NCI-H2196 treated with DMSO at 0.1 percent for 48 hours (cell line): ENCODE data around the gene UBAC2.

Experiments used
- DNase-seq: peaks from one replicate; lab custom pipeline; 2025; ENCODE audit not compliant: unreplicated experiment; lab: John Stamatoyannopoulos, UW

The UBAC2 gene

DNA sequence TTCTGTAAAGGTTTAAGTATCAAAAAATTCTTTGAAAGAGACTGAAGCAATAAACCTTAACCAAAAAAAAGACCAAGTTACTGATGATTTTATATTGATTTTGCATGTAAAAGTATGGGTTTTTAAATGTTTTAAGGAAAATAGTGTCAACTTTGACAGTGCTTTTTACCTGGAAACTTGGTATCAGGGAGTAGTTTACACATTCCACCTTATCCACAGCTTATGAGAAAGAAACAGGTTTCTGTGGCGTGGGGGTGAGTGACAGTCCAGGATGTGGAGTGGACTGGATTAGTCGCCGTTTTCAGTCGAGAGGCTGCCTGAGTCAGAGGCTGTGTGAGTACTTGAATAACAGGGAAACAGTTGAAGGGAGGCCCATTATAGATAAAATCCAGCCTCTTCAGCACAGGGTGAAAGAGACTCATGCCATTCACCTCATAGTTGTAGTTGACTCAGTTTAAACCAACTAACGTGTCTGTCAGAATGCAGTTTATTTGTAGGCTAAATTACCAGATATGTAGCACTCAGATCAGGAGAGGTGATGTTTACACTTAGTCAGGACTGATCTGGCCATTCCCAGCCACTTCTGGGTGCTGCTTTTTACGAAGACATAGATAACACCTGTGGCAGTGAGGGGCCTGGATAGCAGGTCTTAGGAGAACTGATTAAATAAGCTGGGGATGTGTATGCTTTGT lies 107.1 kb downstream of the UBAC2 start:
- no peak for DNase-seq

DNA sequence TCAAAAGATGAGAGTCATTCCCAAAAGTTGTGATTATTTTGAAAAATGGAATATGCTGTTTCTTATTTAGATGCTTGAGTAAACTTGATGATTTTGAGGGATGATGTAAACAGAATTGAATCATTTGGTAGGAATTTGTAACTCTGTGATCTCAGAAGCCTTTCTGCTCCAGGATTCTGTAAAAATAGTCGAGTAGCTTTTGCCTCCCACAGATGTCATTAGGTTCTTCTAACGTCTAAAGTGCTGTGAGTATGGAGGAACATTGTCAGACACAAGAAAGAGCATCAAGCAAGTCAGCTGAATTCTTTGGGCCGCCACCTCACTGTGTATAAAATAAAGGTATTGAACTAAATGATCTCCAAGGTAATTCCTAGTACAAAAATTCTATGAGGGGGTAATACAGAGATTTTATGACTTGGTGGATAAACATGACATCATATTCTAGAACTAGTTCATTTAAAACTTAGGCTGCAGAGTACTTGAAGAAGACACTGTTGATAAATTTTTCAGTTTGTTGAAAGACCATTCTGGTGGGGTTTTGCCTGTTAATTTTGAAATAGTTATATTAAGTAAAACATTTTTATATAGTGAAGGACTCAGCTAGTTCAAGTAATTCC lies 107.9 kb downstream of the UBAC2 start:
- no peak for DNase-seq

DNA sequence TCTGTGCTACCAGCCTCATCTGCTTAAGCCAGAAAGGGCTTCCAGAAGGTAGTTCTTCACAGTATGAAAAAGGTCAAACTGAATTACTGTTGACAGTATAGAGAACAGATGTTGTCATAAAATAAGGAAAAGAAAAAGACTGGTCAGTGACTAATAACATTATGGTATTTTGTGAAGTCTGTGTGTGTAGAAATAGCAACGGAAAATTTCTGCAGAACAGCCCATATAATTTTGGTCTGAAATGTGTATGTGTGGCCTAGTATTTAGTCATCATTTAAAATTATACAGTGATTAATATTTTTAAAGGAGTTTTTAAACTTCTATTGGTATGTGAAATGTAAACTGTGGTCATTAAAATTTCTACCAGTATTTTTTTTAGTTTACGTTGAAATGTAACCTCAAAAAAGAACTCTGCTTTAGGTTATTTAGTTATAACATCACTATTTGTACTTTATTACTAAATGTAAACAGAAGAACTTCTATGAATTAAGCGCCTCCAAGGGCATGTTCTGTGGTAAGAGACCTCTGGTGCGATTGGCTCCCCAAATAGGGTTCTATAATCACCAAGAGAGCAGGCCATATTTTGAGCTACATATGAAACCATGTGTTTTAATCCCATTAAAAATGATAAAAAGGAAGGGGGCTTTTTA lies 109.9 kb downstream of the UBAC2 start:
- no peak for DNase-seq

DNA sequence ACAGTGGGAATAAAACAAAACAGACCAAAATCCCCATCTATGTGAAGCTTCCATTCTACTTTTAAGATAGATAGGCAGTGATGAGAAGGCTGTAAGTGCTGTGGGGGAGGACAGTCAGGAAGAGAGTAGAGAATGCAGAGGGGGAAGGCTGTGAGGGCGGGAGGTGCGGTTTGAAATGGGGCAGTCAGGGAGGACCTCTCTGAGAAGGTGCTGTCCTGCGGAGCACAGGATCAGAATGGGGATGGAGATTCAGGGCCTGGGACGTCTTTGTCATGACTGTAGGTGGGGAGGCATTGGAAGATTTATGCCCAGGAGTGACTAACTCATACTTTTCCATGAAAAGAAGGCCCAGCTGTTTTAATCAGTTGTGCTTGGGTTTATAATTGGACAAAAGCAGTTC lies 110.5 kb downstream of the UBAC2 start:
- no peak for DNase-seq

DNA sequence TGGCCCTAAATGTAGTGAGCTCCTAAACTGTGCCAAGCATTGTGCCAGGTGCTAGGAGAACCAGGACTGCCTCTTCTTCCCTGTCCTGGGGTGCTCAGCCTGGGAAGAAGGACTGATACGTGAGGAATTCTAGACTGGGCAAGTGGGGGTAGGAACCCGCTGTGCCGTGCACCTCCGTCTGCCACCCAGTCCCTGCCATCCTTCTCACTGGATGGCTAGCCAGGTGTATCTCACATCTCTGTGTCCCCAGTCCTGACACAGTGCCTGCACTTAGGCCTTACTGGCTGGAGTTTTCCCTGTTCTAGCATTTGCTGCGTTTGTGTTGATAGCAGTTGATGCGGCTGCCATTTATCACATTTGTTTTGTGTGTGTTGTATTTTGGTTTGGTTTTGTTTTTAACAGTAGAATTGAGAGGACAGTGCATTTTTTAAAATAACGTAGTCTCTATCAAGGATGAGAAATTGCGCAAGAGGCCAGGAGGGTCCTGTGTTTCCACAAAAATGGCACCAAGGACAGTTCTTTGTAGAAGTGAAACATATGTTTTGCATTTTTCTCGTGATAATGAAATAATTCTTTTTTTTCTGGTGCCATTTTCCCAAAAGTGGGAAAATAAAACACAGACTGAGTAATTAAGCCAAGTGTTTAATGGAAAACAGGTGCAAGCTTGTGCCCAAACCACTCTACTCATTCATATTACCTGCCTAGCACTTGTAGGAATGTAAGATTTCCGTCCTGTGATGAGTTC lies 111.3 kb downstream of the UBAC2 start:
- DNase-seq, result no peak

DNA sequence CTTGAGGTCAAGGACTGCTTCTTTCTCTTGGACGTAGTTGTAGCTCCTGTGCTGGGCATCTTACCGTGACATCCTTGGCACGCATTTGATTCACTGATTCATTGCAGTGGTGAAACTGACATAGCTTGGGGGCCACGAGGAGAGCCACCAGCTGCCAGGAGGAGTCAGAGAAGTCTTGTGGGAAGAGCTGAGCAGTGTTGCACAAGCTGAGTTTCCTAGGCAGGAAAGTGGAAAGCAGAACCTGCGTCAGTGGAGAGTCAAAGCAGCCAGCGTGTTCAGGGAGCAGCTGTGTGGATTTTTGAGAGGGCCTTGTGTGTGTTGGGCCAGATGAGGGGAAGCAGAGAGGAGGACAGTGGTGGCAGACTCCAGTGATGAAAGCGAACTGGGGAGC lies 111.8 kb downstream of the UBAC2 start:
- no peak for DNase-seq

DNA sequence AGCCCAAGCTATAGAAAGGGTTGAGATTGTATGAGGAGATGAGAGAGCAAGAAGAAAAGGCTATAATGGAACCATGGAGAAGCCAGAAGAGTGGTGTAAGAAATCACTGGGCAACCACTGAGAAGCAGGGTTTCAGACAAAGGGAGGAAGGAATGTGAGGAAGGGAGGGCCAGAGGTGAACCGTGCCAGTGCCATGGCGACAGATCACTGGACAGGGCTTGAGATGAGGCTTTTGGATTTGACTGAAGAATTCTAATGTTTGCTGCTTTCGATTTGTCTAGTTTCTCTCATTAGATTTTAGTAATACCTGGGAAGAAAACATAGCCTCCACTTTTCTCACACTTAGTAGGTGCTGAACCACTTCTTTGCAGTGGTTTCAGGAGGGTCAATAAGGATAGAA lies 112.8 kb downstream of the UBAC2 start:
- DNase-seq, result no peak

DNA sequence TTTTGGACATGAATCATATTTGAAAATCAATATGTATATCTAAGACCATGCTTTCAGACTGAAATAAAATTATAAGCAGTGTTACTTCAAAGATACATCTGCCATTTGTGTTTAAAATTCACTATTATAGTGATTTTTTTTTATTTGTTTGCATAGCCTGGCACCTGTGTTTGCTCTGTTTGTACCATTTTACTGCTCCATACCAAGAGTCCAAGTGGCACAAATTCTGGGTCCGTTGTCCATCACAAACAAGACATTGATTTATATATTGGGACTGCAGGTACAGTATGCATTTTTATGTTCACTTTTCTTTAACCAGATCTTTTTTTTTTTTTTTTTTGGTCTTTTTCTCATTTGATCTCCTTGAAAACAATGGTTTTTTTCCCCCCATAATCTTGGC lies 113.3 kb downstream of the UBAC2 start:
- DNase-seq, result no peak

DNA sequence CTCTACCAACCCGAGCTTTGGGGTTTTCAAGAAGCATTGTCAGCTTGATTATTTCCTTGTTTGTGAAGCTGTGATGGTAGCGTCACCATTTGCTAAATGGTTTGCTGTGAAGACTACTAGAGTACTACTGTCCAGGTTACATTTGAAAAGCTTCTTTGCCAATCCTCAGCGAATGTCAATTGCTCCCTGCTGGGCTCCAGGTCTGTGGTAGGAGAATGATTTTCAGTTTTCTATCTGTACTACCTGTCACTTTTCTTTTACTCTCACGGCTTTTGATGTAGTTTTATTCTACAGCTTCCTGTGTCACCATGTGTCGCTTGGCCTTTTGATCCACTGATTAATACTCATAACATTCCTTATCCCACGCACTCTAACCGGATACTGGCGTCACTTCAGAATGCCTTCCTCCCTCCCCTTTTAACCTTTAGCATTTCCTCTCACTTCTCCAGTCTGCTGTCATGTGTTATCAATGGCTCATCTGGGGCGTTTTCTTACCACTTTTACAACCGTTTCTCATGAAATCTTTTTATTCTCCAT lies 114.1 kb downstream of the UBAC2 start:
- DNase-seq, result no peak

DNA sequence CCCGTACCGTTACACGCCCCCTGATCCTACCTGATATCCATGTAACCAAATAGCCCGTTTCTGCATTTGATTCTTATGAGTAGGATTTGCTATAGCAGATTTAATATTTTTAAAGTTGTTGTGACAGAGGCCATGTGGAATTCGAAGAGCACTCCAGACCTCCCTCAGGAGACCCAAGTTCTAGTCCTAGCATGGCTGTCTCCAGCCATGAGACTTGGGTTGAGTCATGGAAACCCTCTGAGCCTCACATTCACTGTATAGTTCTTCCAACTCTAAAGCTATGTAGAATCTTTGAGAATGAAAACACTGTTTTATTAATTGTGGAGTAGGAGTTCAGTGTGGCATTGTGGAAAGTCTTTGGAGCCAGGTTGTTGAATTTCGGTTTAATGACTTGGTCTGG lies 114.5 kb downstream of the UBAC2 start:
- DNase-seq, result no peak

DNA sequence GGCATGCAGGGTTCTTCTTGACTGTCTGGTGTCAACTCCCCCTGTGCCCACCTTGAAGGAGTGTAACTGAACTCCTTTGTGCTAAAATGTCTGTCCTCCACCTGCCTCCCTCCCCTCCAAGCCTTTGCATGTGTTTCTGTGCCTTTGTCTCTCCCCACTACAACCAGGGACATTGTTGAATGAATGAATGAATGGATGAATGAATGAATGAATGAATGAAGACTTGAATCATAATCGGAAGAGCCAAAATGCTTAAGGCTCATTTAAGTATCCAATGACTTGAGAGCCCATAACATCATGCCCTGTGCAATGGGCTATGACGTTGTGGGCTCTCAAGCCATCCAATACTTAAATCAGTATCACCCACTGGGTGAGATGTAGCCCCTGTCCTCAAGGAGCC lies 115.6 kb downstream of the UBAC2 start:
- DNase-seq, result no peak

DNA sequence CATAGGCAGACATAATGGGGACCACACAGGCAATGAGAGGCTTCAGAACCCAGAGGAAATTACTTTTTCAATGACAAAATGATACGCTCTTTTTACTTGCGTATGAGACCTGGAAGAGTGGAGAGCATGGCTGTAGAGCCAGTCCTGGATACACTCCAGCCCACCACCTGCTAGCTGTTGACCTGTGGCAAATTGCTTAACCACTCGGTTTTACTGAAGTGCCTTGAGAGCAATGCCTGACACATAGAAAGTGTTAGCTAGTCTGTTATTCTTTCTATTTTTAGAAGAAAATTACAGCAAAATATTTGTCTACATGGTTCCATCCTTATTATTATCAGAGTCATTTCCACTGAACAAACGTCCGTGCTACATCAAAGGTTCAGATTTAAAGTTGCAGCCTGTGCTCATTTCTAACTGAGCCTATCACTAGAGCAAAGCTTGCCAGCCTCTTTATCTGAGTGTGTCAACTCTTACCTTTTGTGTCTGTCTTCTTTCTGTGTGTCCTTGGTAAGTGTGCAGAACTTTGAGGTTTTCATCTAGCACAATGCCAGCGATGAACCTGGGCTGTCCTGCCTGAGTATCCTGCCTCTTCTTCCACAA lies 116.1 kb downstream of the UBAC2 start:
- DNase-seq, result no peak

DNA sequence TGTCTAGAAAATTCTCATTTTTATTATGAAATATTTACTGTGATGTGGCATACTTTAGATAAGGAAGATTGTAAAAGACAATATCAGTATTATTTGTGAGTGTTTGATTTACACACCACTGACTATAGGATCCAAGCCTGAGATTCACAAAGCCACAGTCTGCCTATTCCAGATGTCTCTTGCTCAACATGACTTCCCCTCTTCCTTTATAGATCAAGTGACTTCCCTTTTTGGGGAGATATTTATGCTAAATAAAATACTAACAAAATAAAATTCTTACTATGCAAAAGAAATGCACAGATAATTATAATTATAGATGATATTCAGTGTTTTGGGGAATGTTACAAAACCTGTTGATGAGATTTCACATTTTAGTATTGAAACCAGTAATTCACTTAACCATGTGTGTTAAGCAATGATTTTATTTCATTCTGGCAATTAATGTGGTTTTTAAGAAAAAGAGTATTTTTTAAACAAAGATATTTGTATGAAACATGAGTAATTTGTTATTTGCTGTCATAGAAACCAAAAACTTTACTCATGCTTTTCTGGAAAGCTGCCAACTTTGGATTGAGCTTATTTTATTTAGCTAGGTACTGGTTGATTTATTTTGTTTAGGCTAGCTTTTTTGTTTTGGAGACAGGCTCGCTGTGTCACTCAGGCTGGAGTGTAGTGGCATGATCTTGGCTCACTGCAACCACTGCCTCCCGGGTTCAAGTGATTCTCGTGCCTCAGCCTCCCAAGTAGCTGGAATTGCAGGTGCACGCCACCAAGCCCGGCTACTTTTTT lies 120.2 kb downstream of the UBAC2 start:
- DNase-seq, result no peak

DNA sequence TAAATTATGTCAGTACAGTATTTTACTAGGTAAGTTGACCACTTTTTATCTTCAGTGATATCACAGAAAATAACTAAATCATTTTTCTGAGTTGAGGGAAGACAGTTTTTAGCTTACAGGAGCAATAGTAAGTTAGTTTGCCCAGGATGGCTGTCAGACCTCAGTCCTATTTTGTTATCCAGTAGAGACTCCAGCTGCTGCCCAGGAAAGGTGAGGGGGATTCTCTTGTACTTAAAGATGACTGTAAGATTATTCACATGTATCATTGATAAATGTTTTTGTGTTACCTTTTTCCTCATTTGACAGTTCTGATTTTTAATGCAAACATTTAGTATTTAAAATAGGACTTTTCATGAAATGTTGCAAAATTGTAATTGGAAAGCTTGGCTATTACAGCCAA lies 121.1 kb downstream of the UBAC2 start:
- DNase-seq, result no peak

DNA sequence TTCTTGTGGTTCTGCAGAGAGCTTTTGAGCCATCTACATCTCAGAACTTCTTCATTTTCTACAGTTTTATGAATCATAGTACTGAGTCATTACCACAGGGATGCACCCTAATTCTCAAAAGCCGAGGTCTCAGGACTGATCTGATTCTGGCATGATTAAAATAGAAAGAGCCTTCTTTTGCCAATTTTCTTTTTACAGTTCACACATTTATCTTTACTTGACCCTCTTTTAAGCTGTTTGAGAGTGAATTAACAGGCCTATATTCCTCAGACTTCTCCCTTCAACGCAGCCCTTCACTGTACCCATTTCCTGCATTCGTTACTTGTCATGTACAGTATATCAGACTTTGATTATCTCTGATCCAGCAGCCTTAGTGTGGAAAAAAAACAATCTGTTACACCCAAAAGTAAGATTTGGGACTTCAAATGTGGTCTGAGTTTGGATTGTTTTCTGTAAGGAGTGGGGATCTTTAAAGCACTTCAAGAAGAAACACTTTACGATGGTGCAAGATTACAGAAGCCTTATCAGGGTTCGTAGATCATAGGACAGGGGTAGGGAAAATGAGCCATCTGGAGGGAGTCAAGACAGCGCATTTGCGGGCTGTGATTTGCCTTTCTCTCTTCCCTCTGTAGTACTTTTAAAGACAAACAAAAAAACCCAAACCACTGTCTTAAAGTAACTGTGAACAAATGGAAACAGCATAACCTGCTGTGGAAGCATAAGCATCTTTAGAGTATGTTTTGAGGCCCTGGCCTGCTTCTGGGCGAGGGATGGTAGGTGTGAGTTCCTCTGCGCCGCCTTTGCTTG lies 121.8 kb downstream of the UBAC2 start:
- DNase-seq, result no peak

DNA sequence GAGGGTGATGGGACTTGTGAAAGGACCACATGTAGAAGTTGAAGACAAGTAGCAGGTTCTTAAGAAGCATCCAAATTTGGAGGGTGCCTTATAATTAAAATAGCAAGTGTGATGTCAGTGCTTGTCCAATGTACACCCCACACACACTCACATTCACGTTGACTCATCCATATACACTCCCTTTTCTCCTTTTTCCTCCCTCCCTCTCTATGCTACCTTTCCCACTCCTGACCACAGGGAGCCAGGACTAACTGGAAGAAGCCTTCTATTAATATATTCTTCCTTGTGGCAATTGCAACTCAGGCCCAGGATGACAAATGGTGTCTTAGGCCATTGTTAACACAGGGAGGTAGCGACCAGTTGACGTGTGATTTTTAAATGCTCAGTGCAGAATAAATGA lies 122.8 kb downstream of the UBAC2 start:
- no peak for DNase-seq

DNA sequence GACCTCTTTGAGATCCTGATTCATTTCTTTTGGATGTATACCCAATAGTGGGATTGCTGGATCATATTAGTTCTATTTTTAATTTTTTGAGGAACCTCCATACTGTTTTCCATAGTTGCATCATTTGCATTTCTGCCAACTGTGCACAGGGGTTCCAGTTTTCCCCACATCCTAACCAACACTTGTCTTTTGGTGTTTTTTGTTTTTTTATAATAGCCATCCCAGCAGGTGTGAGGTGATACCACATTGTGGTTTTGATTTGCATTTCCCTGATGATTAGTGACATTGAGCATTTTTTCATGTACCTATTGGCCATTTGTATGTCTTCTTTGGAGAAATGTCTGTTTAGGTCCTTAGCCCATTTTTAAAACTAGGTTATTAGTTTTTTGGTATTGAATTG lies 125.4 kb downstream of the UBAC2 start:
- DNase-seq, result no peak

DNA sequence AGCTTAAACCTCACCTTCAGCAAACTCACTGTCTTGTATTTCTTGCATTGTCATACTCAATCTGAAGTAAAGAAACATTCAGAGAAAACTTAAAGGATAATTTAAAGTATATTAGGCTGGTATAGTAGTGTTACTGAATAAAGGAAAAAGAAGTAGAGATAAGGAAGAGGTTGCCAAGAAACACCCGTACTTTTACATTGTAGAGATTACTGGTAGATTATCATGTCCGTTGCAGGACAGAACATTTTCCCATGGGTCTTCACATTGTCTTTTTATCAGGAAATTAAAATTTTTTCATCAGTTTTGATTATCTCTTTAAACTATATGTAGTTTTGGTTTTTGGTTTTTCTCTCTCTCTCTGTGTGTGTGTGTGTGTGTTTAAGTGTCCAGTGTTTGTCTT lies 126.5 kb downstream of the UBAC2 start:
- no peak for DNase-seq

DNA sequence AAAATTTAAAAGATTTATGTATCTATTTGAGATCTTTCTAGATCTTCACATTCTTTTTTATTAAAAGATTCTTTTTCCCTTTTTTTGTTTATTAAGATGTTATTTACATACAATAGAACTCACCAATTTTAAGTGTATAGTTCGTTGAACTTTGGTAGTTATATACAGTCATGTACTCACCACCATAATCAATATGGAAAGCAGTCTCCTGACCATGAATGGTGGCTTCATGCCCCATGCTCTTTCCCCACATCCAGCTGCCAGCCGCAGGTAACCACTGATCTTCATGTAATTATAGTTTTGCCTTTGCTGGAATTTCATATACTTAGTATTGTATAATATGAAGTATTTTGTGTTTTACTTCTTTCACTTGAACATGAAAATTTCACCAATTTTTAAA lies 127.1 kb downstream of the UBAC2 start:
- no peak for DNase-seq

DNA sequence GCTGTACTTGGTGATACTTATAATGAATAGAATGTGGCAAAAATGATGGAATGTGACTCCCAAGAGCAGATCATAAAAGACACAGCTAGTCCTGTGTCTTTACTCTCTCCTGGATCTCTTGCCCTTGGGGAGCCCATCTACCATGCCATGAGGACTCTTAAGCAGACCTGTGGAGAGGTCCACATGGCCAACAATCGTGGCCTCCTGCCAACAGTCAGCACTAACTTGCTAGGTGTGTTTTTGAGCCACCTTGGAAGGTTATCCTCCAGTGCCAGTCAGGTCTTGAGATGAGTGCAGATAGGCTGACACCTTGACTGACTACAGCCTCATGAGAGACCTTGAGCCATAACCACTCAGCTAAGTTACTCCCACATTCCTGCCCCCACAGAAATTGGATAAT lies 128.8 kb downstream of the UBAC2 start:
- DNase-seq, result no peak
